Uterus (tissue), 2 donors: ENCODE data around the gene ICAM3.

Source experiments
- POLR2A ChIP-seq, 2 donors: fragments of 450-650 bp; IDR thresholded peaks; one replicate each; pipeline ENCODE4 v1.6.1; 2016; ENCODE audit warnings: antibody characterized with exemption in 2 of 2, mild to moderate bottlenecking in 1 of 2, moderate library complexity in 1 of 2
- TF ChIP-seq, protein P1 (sequence below), 4 experiments: fragments of 200-600 bp in 2 of 4; fragments of 450-650 bp in 2 of 4; sonication (generic) in 2 of 4; IDR thresholded peaks; one replicate each; pipeline ENCODE4 v1.5.1; 2016 to 2019; ENCODE audit warnings: antibody characterized with exemption in 4 of 4, mild to moderate bottlenecking in 2 of 4, moderate library complexity in 1 of 4

DNA sequence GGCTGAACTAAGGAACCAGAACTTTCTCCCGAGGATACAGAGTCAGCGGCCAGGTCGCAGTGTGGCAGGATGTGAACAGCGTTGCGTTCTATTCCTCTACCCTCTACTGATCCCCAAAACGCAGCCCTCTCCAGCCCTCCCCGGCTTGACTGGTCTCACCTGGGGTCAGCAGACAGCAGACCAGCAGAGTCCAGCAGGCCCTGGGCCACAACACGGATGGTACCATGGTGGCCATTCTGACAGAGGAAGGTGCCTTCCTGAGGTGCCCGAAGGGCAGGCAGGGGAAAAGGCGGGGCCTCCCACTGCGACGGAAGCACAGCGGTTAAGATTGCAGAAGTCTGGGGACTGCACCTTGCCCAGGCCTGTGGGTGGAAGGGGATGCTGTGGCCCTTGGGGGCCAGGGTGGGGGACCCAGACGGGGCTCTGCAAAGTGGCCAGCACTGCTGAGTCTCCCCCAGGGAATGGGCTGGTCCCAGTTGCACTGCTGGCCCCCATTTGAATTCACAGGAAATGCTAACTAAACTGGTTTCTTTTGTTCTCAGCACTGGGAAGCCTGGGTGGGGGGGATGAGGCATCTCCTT, at the start of gene ICAM3:
- TF ChIP-seq, protein P1, sequence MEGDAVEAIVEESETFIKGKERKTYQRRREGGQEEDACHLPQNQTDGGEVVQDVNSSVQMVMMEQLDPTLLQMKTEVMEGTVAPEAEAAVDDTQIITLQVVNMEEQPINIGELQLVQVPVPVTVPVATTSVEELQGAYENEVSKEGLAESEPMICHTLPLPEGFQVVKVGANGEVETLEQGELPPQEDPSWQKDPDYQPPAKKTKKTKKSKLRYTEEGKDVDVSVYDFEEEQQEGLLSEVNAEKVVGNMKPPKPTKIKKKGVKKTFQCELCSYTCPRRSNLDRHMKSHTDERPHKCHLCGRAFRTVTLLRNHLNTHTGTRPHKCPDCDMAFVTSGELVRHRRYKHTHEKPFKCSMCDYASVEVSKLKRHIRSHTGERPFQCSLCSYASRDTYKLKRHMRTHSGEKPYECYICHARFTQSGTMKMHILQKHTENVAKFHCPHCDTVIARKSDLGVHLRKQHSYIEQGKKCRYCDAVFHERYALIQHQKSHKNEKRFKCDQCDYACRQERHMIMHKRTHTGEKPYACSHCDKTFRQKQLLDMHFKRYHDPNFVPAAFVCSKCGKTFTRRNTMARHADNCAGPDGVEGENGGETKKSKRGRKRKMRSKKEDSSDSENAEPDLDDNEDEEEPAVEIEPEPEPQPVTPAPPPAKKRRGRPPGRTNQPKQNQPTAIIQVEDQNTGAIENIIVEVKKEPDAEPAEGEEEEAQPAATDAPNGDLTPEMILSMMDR (IDR thresholded peaks at IDR 0.05), result no peak
- TF ChIP-seq POLR2A (IDR thresholded peaks at IDR 0.05), result no peak
